H1 (cell line): Measurements from ENCODE around the gene FBLN2. TPM values are rescaled to one million over a fixed set of nuclear protein-coding genes. Genes with fewer than 3 reads are reported as not detected.

ENCODE experiments used
- CTCF ChIA-PET: fragments of 300-600 bp; sonication (Branson Sonifier 250); formaldehyde crosslinking; loops from one replicate; lab custom pipeline; 2021; ENCODE audit not compliant: partially characterized antibody; lab: Charles Lee
- POLR2A ChIA-PET: fragments of 300-600 bp; sonication (Branson Sonifier 250); formaldehyde crosslinking; loops from one replicate; lab custom pipeline; 2021; ENCODE audit warnings: inconsistent platforms; ENCODE audit not compliant: partially characterized antibody; lab: Charles Lee
- DNase-seq, 2 experiments: peaks; one replicate each; pipeline versions ENCODE4 v3.0.0 to v3.0.0-alpha.2; 2010 to 2022; ENCODE audit warnings: low spot score in 2 of 2, low read depth in 1 of 2, mixed read lengths in 1 of 2
- FAIRE-seq: peaks from 2 replicates; lab custom pipeline; 2011; peaks lifted over from hg19 to GRCh38; lab: Jason Lieb, UNC
- H2AFZ ChIP-seq: 2 replicates; pipeline ENCODE4 v1.8.1; 2012; ENCODE audit warnings: low read length, inconsistent platforms
- H2AK5ac ChIP-seq: 2 replicates; pipeline ENCODE4 v1.6.1; 2013; ENCODE audit warnings: low read depth, low read length
- H2BK120ac ChIP-seq: replicated peaks from 2 replicates; pipeline ENCODE3; 2013; ENCODE audit warnings: low read depth, low read length, inconsistent platforms
- H2BK12ac ChIP-seq: 2 replicates; pipeline ENCODE4 v1.6.1; 2013; ENCODE audit warnings: low read depth, low read length
- H2BK15ac ChIP-seq: 2 replicates; pipeline ENCODE4 v1.6.1; 2013; ENCODE audit warnings: low read length
- H2BK20ac ChIP-seq: 2 replicates; pipeline ENCODE4 v1.6.1; 2013; ENCODE audit warnings: low read length
- H2BK5ac ChIP-seq: 2 replicates; pipeline ENCODE4 v1.6.1; 2013; ENCODE audit warnings: low read depth, low read length
- H3K14ac ChIP-seq: 2 replicates; pipeline ENCODE4 v1.6.1; 2013; ENCODE audit warnings: inconsistent platforms; ENCODE audit not compliant: insufficient read length
- H3K18ac ChIP-seq: 2 replicates; pipeline ENCODE4 v1.6.1; 2013; ENCODE audit warnings: low read length; ENCODE audit errors: extremely low read depth
- H3K23ac ChIP-seq: 2 replicates; pipeline ENCODE4 v1.6.1; 2013; ENCODE audit warnings: inconsistent platforms; ENCODE audit not compliant: insufficient read length
- H3K23me2 ChIP-seq: 2 replicates; pipeline ENCODE4 v1.6.1; 2013; ENCODE audit warnings: low read depth, low read length
- H3K27ac ChIP-seq: 2 replicates; pipeline ENCODE4 v1.6.1; 2011; ENCODE audit warnings: low read depth, low read length, inconsistent platforms
- H3K27me3 ChIP-seq, 4 experiments: replicated peaks in 1 of 4; 1 replicate in 1 of 4; 2 replicates in 3 of 4; pipeline versions ENCODE4 v1.6.1 to v1.8.1; 2011 to 2013; ENCODE audit warnings: low read length in 3 of 4, mild to moderate bottlenecking in 3 of 4, inconsistent platforms in 2 of 4, mixed read lengths in 2 of 4, moderate library complexity in 1 of 4; ENCODE audit not compliant: control insufficient read depth in 3 of 4, insufficient read depth in 3 of 4; ENCODE audit errors: extremely low read depth in 1 of 4
- H3K36me3 ChIP-seq, 4 experiments: 2 replicates each; pipeline versions ENCODE4 v1.6.1 to v1.8.1; 2011 to 2013; ENCODE audit warnings: mild to moderate bottlenecking in 4 of 4, low read length in 3 of 4, moderate library complexity in 2 of 4, control low read depth in 1 of 4, inconsistent platforms in 1 of 4; ENCODE audit not compliant: insufficient read depth in 4 of 4, control insufficient read depth in 2 of 4
- H3K4ac ChIP-seq: replicated peaks from 2 replicates; pipeline ENCODE3; 2013; ENCODE audit warnings: low read length, low read depth, mixed read lengths, inconsistent platforms; ENCODE audit not compliant: insufficient read length
- H3K4me1 ChIP-seq, 4 experiments: replicated peaks in 1 of 4; 1 replicate in 1 of 4; 2 replicates in 3 of 4; pipeline versions ENCODE4 v1.6.1 to v1.8.1; 2011 to 2013; ENCODE audit warnings: low read length in 3 of 4, inconsistent platforms in 2 of 4, mixed read lengths in 1 of 4; ENCODE audit not compliant: insufficient read depth in 4 of 4, control insufficient read depth in 3 of 4
- H3K4me2 ChIP-seq, 2 experiments: 2 replicates each; pipeline versions ENCODE4 v1.6.1 to v1.8.1; 2011 to 2013; ENCODE audit warnings: low read depth in 2 of 2, low read length in 2 of 2, control low read depth in 1 of 2, inconsistent platforms in 1 of 2, mild to moderate bottlenecking in 1 of 2; ENCODE audit not compliant: insufficient read depth in 1 of 2
- H3K4me3 ChIP-seq, 4 experiments: fragments of 200-600, 300-600 bp in 1 of 4; sonication (generic), shearing (Covaris generic), sonication (Bioruptor Twin) in 1 of 4; 2 replicates each; pipeline versions ENCODE4 v1.5.1 to v1.8.1; 2011 to 2016; ENCODE audit warnings: low read length in 4 of 4, low read depth in 3 of 4, control low read depth in 2 of 4, inconsistent platforms in 2 of 4, mild to moderate bottlenecking in 2 of 4, mixed read lengths in 1 of 4, moderate library complexity in 1 of 4; ENCODE audit not compliant: insufficient read depth in 2 of 4; ENCODE audit errors: extremely low read depth in 1 of 4
- H3K56ac ChIP-seq: replicated peaks from 2 replicates; pipeline ENCODE3; 2013; ENCODE audit warnings: low read depth, mild to moderate bottlenecking, mixed read lengths, low read length, inconsistent platforms; ENCODE audit not compliant: insufficient read length
- H3K79me1 ChIP-seq: 2 replicates; pipeline ENCODE4 v1.6.1; 2013; ENCODE audit warnings: low read depth, low read length, control low read depth
- H3K79me2 ChIP-seq, 2 experiments: 2 replicates each; pipeline versions ENCODE4 v1.6.1 to v1.8.1; 2012 to 2013; ENCODE audit warnings: low read length in 2 of 2, mild to moderate bottlenecking in 2 of 2, inconsistent platforms in 1 of 2; ENCODE audit not compliant: insufficient read depth in 2 of 2, control insufficient read depth in 1 of 2
- H3K9ac ChIP-seq, 4 experiments: replicated peaks in 1 of 4; 1 replicate in 1 of 4; 2 replicates in 3 of 4; pipeline versions ENCODE4 v1.6.1 to v1.8.1; 2011 to 2013; ENCODE audit warnings: low read depth in 3 of 4, low read length in 3 of 4, control low read depth in 2 of 4, mild to moderate bottlenecking in 2 of 4, moderate library complexity in 2 of 4, inconsistent platforms in 1 of 4; ENCODE audit errors: extremely low read depth in 1 of 4
- H3K9me3 ChIP-seq, 2 experiments: 2 replicates each; pipeline versions ENCODE4 v1.6.1 to v1.8.1; 2012 to 2013; ENCODE audit warnings: mild to moderate bottlenecking in 2 of 2, moderate library complexity in 2 of 2, control low read depth in 1 of 2, inconsistent platforms in 1 of 2, low read depth in 1 of 2, low read length in 1 of 2, mixed read lengths in 1 of 2; ENCODE audit not compliant: insufficient read depth in 2 of 2
- H4K20me1 ChIP-seq, 2 experiments: replicated peaks in 1 of 2; 2 replicates each; pipeline versions ENCODE3 to v1.8.1; 2011 to 2013; ENCODE audit warnings: inconsistent platforms in 2 of 2, low read length in 2 of 2, mild to moderate bottlenecking in 1 of 2; ENCODE audit not compliant: insufficient read depth in 2 of 2, control insufficient read depth in 1 of 2
- H4K5ac ChIP-seq: 2 replicates; pipeline ENCODE4 v1.6.1; 2013; ENCODE audit warnings: low read length, low read depth, mixed read lengths, inconsistent platforms; ENCODE audit not compliant: insufficient read length
- H4K8ac ChIP-seq: 2 replicates; pipeline ENCODE4 v1.8.0; 2013; ENCODE audit warnings: mild to moderate bottlenecking, moderate library complexity, low read length, inconsistent platforms; ENCODE audit not compliant: insufficient read depth; ENCODE audit errors: extremely low read depth
- H4K91ac ChIP-seq: replicated peaks from 2 replicates; pipeline ENCODE3; 2013; ENCODE audit warnings: low read length, mixed read lengths, inconsistent platforms; ENCODE audit not compliant: insufficient read length
- CHD1 ChIP-seq: IDR thresholded peaks from 2 replicates; pipeline ENCODE4 v1.6.1; 2012; ENCODE audit warnings: low read depth, low read length, improper control_type of control experiment
- FOSL1 ChIP-seq: IDR thresholded peaks from 2 replicates; pipeline ENCODE4 v1.6.1; 2011; ENCODE audit warnings: mild to moderate bottlenecking, low read depth, low read length, moderate library complexity; ENCODE audit not compliant: insufficient read depth
- KDM5A ChIP-seq: fragments of 200-600 bp; IDR thresholded peaks from 2 replicates; pipeline ENCODE4 v1.7.1; 2012; ENCODE audit warnings: mild to moderate bottlenecking, low read length, inconsistent platforms, mixed read lengths
- WGBS, 2 experiments: shearing (Covaris generic) in 1 of 2; methylation state at CpG; one replicate each; pipeline versions ENCODE4 v1.1.6 to v1.1.7; 2013 to 2015; ENCODE audit warnings: low lambda C conversion rate in 2 of 2, mixed read lengths in 2 of 2, inconsistent platforms in 1 of 2, low coverage in 1 of 2, missing lambda C conversion rate in 1 of 2; ENCODE audit not compliant: insufficient replicate concordance in 2 of 2, insufficient coverage in 1 of 2, insufficient read length in 1 of 2; ENCODE audit errors: extremely low coverage in 1 of 2, missing lambda C conversion rate in 1 of 2; 5-methylcytosine and 5-hydroxymethylcytosine counted together
- polyA plus RNA-seq, 7 experiments: library from polyadenylated mRNA; depleted of rRNA in 3 of 7; stranded (reverse) in 5 of 7; unstranded in 2 of 7; fragments of >200 nt in 5 of 7; fragments of 200-250 nt in 2 of 7; gene quantifications; 1 replicate in 5 of 7; 2 replicates in 1 of 7; 4 replicates in 1 of 7; pipeline versions ENCODE4 v1.2.1 to v1.2.3, GENCODE V29; 2011 to 2013; ENCODE audit warnings: missing spikeins in 2 of 7, mixed read lengths in 2 of 7
- total RNA-seq: library from RNA; stranded (reverse); fragmentation: NEBNext Ultra II Directional; extraction: Animal tissue kit (Norgen Biotek cat#: 25700); gene quantifications from 2 replicates; pipeline ENCODE4 v1.2.1, GENCODE V29; 2021

FBLN2 gene
- total and polyA plus RNA-seq, 2 of the 8 experiments (the other 6 are each of a cell fraction or from before 2014, with no cell fraction given): 17.4 to 24.2 TPM

- Histone ChIP-seq H2AK5ac (no peak overlapping the region), H3K9me3 (no peaks in the 10 kb centered on the region), H2BK5ac (no peak overlapping the region), H3K4me2 (no peak overlapping the region), H3K79me1 (no peaks in the 10 kb centered on the region; the same call in 1 of the 2 replicates), H4K5ac (no peak overlapping the region), H4K8ac (no peak overlapping the region), H3K79me2 (no peaks in the 10 kb centered on the region), H3K56ac (no peak overlapping the region), H3K23me2 (no peaks in the 10 kb centered on the region), H3K36me3 (no peaks in the 10 kb centered on the region; a peak in 1 of 8 replicates), H3K4ac (no peak overlapping the region), H2BK12ac (no peak overlapping the region), H3K27ac (no peak overlapping the region), H2BK120ac (no peak overlapping the region), H2BK20ac (no peak overlapping the region), H4K20me1 (peaks cover 1 to 5% of the 10 kb centered on the region in 2 experiments), H3K18ac (no peak overlapping the region), H3K23ac (no peak overlapping the region), H3K4me3 (no peak overlapping the region), H3K9ac (no peak overlapping the region), H3K4me1 (peaks cover 0 to 7% (median 2%) of the 10 kb centered on the region in 4 experiments; a peak in 3 of 7 replicates), H3K27me3 (no peaks in the 10 kb centered on the region), H2AFZ (no peak overlapping the region), H3K14ac (no peak overlapping the region), H4K91ac (no peak overlapping the region), H2BK15ac (no peak overlapping the region)
- POLR2A ChIA-PET: interaction anchor here (1.4 kb wide), 1 partner anchor 12 kb away, joined by 6 read pairs; no protein-coding TSS in a partner anchor
- 92% methylated on average over 10 of the region's 10 CpGs; no CpG with 5 or more reads in 1 of the 2 experiments for WGBS, 2 experiments
- FAIRE-seq: no peak
- no peak for DNase-seq
- CTCF ChIA-PET: interaction anchor here (0.9 to 1.7 kb wide), 9 partner anchors 10 to 85 kb away, joined by 3 to 10 read pairs (median 4); no protein-coding TSS in a partner anchor
- TF ChIP-seq FOSL1 (no peak), CHD1 (no peak), KDM5A (no peak)
These were observed 14.4 kb downstream of the FBLN2 start for GRCh38 chr3:13563321-13563720.
